ENCODE measurements around the gene PLEKHM2.

PLEKHM2 gene

DNA sequence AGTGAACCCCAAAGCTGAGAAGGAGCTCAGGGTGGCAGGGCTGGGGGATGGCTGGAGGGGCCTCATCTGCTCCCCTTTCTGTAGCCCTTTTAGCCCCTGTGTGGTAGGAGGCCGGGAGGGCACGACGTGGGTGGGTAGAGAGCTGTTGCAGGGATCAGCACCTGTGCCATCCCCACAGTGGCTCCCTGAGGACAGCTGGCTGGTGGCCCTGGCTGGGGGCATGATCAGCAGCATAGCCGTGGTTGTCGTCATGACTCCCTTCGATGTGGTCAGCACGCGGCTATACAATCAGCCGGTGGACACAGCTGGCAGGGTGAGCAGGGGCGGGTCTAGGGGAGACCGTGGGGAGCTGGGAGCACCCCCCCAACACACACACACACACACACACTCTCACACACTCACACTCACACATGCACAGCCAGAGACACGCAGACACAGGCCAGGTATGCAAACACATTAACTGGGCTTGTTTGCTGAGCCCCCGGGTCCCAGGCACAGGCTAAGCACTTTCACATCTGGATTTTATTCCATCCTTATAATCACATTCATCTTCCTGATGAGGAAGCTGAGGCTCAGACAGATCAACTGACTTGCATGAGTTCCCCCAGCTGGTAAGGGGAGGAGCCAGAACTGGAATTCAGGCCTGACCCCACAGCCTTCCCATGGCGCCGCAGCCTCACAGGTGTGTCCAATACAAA lies 54.4 kb downstream of the PLEKHM2 start:
- peaks cover 16% of the 10 kb centered on the region for H3K4me1 ChIP-seq (ENCODE audit: control insufficient read depth, insufficient read depth, low read length)
- H3K27me3 ChIP-seq (ENCODE audit: control insufficient read depth, insufficient read depth, low read length, poor library complexity, severe bottlenecking), result no peaks in the 10 kb centered on the region
- WGBS, 2 experiments, result 92 to 95% methylated on average over 15 of the region's 15 CpGs
- H3K27ac ChIP-seq (ENCODE audit: insufficient read depth, low read depth, low read length, poor library complexity, severe bottlenecking), result no peak overlapping the region
- H3K4me3 ChIP-seq (ENCODE audit: insufficient read depth, low read depth, low read length), result no peak overlapping the region
- H3K36me3 ChIP-seq (ENCODE audit: control insufficient read depth, insufficient read depth, low read length), result peaks cover 5% of the 10 kb centered on the region
- no peaks in the 10 kb centered on the region for H3K9me3 ChIP-seq (ENCODE audit: control insufficient read depth, low read length)

DNA sequence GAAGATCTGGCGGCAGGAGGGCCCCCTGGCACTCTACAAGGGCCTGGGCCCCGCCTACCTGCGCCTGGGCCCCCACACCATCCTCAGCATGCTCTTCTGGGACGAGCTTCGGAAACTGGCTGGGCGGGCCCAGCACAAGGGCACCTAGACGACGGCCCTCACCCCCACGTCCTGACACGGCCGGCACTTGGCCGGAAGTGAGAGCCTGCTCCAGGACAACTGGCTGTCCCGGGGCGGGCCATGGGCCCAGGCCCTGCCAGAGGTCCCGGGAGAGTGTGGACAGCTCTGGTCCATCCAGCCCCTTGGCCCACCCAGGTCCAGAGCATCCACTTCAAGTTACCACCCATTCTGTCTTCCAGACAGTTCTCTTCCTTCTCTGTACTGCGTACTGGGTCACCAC lies 55.1 kb downstream of the PLEKHM2 start:
- Histone ChIP-seq H3K27me3 (ENCODE audit: control insufficient read depth, insufficient read depth, low read length, poor library complexity, severe bottlenecking) (no peaks in the 10 kb centered on the region), H3K4me3 (ENCODE audit: insufficient read depth, low read depth, low read length) (no peak overlapping the region), H3K27ac (ENCODE audit: insufficient read depth, low read depth, low read length, poor library complexity, severe bottlenecking) (no peak overlapping the region), H3K36me3 (ENCODE audit: control insufficient read depth, insufficient read depth, low read length) (peaks cover under 1% of the 10 kb centered on the region), H3K4me1 (ENCODE audit: control insufficient read depth, insufficient read depth, low read length) (peaks cover 16% of the 10 kb centered on the region), H3K9me3 (ENCODE audit: control insufficient read depth, low read length) (no peaks in the 10 kb centered on the region)
- 91 to 92% methylated on average over 16 of the region's 16 CpGs for WGBS, 2 experiments

- H3K4me3 ChIP-seq (ENCODE audit: insufficient read depth, low read depth, low read length), result no peak overlapping the region
- no peaks in the 10 kb centered on the region for H3K9me3 ChIP-seq (ENCODE audit: control insufficient read depth, low read length)
- H3K4me1 ChIP-seq (ENCODE audit: control insufficient read depth, insufficient read depth, low read length), result peaks cover 16% of the 10 kb centered on the region
- H3K27me3 ChIP-seq (ENCODE audit: control insufficient read depth, insufficient read depth, low read length, poor library complexity, severe bottlenecking), result no peaks in the 10 kb centered on the region
- no peaks in the 10 kb centered on the region for H3K36me3 ChIP-seq (ENCODE audit: control insufficient read depth, insufficient read depth, low read length)
- no peak overlapping the region for H3K27ac ChIP-seq (ENCODE audit: insufficient read depth, low read depth, low read length, poor library complexity, severe bottlenecking)
- WGBS, 2 experiments, result 91 to 92% methylated on average over 7 of the region's 7 CpGs
Observed at GRCh38 chr1:15739745-15740144, 55.6 kb downstream of the PLEKHM2 start.

DNA sequence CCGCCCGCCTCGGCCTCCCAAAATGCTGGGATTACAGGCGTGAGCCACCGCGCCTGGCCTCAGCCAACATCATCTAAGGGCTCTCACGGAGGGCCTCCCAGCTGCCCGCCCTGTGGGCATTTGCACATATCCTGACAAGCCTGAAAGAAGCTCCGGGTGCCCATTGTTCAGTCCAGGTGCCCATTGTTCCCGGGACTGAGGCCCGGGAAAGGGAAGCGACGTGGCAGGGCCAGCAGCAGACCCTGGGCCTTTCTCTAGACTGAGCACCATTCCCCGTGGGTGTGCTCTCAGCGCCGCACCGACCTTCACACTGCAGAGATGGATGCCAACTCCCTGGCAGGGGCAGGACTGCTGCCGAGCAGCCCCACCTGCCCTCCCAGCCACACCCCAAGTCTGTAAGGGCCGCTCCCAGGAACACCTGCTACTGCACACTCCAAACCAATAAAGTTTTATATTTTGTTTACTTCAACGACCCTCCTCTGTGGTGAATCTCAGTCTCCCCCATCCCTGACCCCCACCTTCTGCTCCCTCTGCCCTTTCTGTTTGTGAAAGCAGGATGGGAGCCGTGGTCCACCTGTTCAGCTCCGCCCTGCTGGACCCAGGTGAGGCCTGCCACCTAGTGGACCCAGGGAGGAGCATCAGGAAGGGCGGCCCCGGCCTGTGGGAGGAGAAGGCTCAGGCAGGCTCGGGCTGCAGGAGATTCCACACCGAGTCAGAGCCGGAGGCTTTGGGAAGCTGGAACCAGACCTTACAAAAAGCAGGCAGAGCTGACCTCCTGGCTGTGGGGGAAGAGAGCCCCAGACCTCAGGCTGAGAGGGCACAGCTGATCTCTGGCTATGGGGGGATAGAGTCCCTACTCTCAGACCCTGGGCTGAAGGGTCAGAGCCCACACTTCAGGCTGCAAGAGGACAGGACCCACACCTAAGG lies 57.1 kb downstream of the PLEKHM2 start:
- H3K27me3 ChIP-seq (ENCODE audit: control insufficient read depth, insufficient read depth, low read length, poor library complexity, severe bottlenecking), result no peaks in the 10 kb centered on the region
- H3K9me3 ChIP-seq (ENCODE audit: control insufficient read depth, low read length), result no peaks in the 10 kb centered on the region
- 55 to 56% methylated on average over 27 of the region's 27 CpGs for WGBS, 2 experiments
- H3K4me1 ChIP-seq (ENCODE audit: control insufficient read depth, insufficient read depth, low read length), result peaks cover 4% of the 10 kb centered on the region
- no peak overlapping the region for H3K4me3 ChIP-seq (ENCODE audit: insufficient read depth, low read depth, low read length)
- H3K36me3 ChIP-seq (ENCODE audit: control insufficient read depth, insufficient read depth, low read length), result no peaks in the 10 kb centered on the region
- no peak overlapping the region for H3K27ac ChIP-seq (ENCODE audit: insufficient read depth, low read depth, low read length, poor library complexity, severe bottlenecking)

DNA sequence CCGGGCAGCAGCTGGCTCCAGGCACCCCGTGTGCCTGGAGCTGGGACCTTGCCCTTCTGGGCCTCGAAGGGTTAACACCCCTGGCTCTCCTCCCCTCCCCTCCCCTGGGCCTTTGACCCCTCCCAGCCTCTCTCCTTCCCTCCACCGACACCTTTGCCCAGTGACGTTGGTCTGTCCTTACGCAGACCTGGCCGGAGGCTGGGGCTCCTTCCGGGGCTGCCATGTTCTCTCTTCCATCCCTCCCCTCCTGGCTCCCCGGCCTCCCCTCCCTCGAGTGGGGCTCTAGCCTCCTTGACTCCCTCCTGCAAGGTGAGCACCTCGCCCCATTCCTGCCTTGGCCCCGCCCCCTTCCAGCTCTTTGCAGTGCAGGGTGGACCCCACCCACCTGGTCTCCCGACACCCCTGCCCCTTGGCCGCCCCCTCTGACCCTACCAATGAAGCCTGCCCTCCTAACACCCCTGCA lies 58.2 kb downstream of the PLEKHM2 start, which contains the start of gene TMEM82:
TSS of gene TMEM82 (plus strand) at position 161 of the 463 bp plus-strand sequence. CDS start at position 222, 61 bp downstream.
- WGBS, 2 experiments, result 41 to 44% methylated on average over 14 of the region's 14 CpGs
- no peak within 1 kb of the TSS for H3K4me3 ChIP-seq (ENCODE audit: insufficient read depth, low read depth, low read length)
- H3K27ac ChIP-seq (ENCODE audit: insufficient read depth, low read depth, low read length, poor library complexity, severe bottlenecking), result no peak within 1 kb of the TSS
- no peaks in the 10 kb centered on the region for H3K4me1 ChIP-seq (ENCODE audit: control insufficient read depth, insufficient read depth, low read length)
- no peaks in the 10 kb centered on the region for H3K27me3 ChIP-seq (ENCODE audit: control insufficient read depth, insufficient read depth, low read length, poor library complexity, severe bottlenecking)
- no peaks in the 10 kb centered on the region for H3K9me3 ChIP-seq (ENCODE audit: control insufficient read depth, low read length)
- H3K36me3 ChIP-seq (ENCODE audit: control insufficient read depth, insufficient read depth, low read length), result no peaks in the 10 kb centered on the region

DNA sequence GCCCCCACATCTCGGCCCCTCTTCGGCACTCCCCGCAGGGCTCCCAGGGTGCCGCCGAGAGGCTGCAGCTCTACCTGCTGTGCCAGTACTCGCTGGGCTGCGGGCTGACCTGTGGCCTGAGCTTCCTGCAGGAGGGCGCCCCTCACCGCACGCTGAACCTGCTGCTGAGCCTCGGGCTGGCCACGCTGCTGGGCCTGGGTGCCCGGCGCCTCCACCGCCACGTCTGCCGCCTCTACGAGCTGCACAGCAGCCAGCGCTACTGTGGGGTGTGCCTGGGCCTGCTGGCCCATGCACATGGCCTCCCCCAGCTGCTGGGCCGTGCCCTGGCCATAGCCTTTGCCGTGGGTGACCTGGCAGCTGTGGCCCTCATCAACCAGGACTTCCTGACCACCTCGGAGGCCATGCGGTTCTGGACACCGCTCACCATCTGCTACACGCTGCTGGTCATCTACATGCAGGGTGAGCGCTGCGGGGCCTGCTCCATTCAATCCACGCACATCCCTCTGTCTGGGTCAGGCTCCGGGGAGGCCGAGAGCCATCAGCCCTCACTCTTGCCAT lies 60.1 kb downstream of the PLEKHM2 start:
- H3K9me3 ChIP-seq (ENCODE audit: control insufficient read depth, low read length), result no peaks in the 10 kb centered on the region
- no peak overlapping the region for H3K4me3 ChIP-seq (ENCODE audit: insufficient read depth, low read depth, low read length)
- no peaks in the 10 kb centered on the region for H3K27me3 ChIP-seq (ENCODE audit: control insufficient read depth, insufficient read depth, low read length, poor library complexity, severe bottlenecking)
- 88 to 90% methylated on average over 30 of the region's 30 CpGs for WGBS, 2 experiments
- no peak overlapping the region for H3K27ac ChIP-seq (ENCODE audit: insufficient read depth, low read depth, low read length, poor library complexity, severe bottlenecking)
- H3K36me3 ChIP-seq (ENCODE audit: control insufficient read depth, insufficient read depth, low read length), result no peaks in the 10 kb centered on the region
- H3K4me1 ChIP-seq (ENCODE audit: control insufficient read depth, insufficient read depth, low read length), result no peaks in the 10 kb centered on the region

DNA sequence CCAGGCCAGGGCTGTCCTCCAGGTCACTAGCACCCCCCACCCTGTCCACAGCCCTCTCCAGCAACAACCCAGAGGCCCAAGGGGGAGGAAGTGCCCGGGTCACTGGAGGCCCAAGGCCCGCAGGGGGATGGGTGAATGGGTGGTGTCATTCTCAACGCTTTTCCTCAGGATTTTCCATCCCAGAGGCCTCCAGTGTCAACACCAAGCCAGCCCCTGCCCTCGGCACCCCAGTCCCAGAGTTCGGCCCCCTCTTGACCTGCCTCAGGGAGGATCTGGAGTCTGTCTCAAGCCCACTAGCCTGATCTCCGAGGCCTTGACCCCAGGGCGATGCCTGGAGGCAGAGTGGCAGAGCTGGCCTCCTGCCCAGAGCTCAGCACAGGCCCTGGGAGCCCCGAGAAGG lies 63.3 kb downstream of the PLEKHM2 start:
- H3K27ac ChIP-seq (ENCODE audit: insufficient read depth, low read depth, low read length, poor library complexity, severe bottlenecking), result no peak overlapping the region
- whole genome bisulfite sequencing, 2 experiments, result 86 to 87% methylated on average over 8 of the region's 8 CpGs
- H3K4me1 ChIP-seq (ENCODE audit: control insufficient read depth, insufficient read depth, low read length), result no peaks in the 10 kb centered on the region
- no peak overlapping the region for H3K4me3 ChIP-seq (ENCODE audit: insufficient read depth, low read depth, low read length)
- H3K36me3 ChIP-seq (ENCODE audit: control insufficient read depth, insufficient read depth, low read length), result no peaks in the 10 kb centered on the region
- no peaks in the 10 kb centered on the region for H3K9me3 ChIP-seq (ENCODE audit: control insufficient read depth, low read length)
- no peaks in the 10 kb centered on the region for H3K27me3 ChIP-seq (ENCODE audit: control insufficient read depth, insufficient read depth, low read length, poor library complexity, severe bottlenecking)

- Histone ChIP-seq H3K4me3 (ENCODE audit: insufficient read depth, low read depth, low read length) (no peak overlapping the region), H3K36me3 (ENCODE audit: control insufficient read depth, insufficient read depth, low read length) (no peaks in the 10 kb centered on the region), H3K27me3 (ENCODE audit: control insufficient read depth, insufficient read depth, low read length, poor library complexity, severe bottlenecking) (no peaks in the 10 kb centered on the region), H3K9me3 (ENCODE audit: control insufficient read depth, low read length) (no peaks in the 10 kb centered on the region), H3K4me1 (ENCODE audit: control insufficient read depth, insufficient read depth, low read length) (no peaks in the 10 kb centered on the region), H3K27ac (ENCODE audit: insufficient read depth, low read depth, low read length, poor library complexity, severe bottlenecking) (no peak overlapping the region)
- WGBS, 2 experiments, result 91 to 94% methylated on average over 5 of the region's 5 CpGs
Observed at GRCh38 chr1:15748264-15748663, 64.1 kb downstream of the PLEKHM2 start.

- H3K27ac ChIP-seq (ENCODE audit: insufficient read depth, low read depth, low read length, poor library complexity, severe bottlenecking), result no peak overlapping the region
- H3K4me1 ChIP-seq (ENCODE audit: control insufficient read depth, insufficient read depth, low read length), result no peaks in the 10 kb centered on the region
- WGBS, 2 experiments, result 90 to 93% methylated on average over 10 of the region's 10 CpGs
- H3K36me3 ChIP-seq (ENCODE audit: control insufficient read depth, insufficient read depth, low read length), result no peaks in the 10 kb centered on the region
- no peak overlapping the region for H3K4me3 ChIP-seq (ENCODE audit: insufficient read depth, low read depth, low read length)
- H3K9me3 ChIP-seq (ENCODE audit: control insufficient read depth, low read length), result no peaks in the 10 kb centered on the region
- H3K27me3 ChIP-seq (ENCODE audit: control insufficient read depth, insufficient read depth, low read length, poor library complexity, severe bottlenecking), result no peaks in the 10 kb centered on the region
Observed at GRCh38 chr1:15748690-15749398, 64.7 kb downstream of the PLEKHM2 start.

Measured in ectodermal cell (in vitro differentiated cells).